PC-9 (cell line): ENCODE measurements around the gene DMRTB1. TPM values are rescaled to one million over a fixed set of nuclear protein-coding genes. Genes with fewer than 3 reads are reported as not detected.

Experiments
- BruUV-seq: library from RNA; stranded (reverse); fragments of 400-500 nt; replicated peaks from 2 replicates; lab custom pipeline; 2021; lab: Mats Ljungman, UMichigan
- CTCF ChIA-PET: fragments of 300-600 bp; sonication (Branson Sonifier 250); formaldehyde crosslinking; loops from one replicate; lab custom pipeline; 2022; ENCODE audit warnings: antibody characterized with exemption; lab: Charles Lee
- POLR2A ChIA-PET: fragments of 300-600 bp; sonication (Branson Sonifier 250); formaldehyde crosslinking; loops from one replicate; lab custom pipeline; 2022; ENCODE audit warnings: antibody characterized with exemption; ENCODE audit not compliant: unreplicated experiment; lab: Charles Lee
- DNase-seq, 2 experiments: peaks; one replicate each; pipeline versions ENCODE4 v3.0.0 to v3.0.0-alpha.2; 2015 to 2022; ENCODE audit warnings: mixed read lengths in 1 of 2
- H2AFZ ChIP-seq: fragments of 200-600 bp; sonication (generic); 2 replicates; pipeline ENCODE4 v1.8.1; 2017; ENCODE audit warnings: antibody characterized with exemption
- H3F3A ChIP-seq: fragments of 200-600 bp; sonication (generic); 2 replicates; pipeline ENCODE4 v1.8.1; 2017; ENCODE audit warnings: antibody characterized with exemption, mild to moderate bottlenecking, low read depth; ENCODE audit not compliant: insufficient read depth
- H3K27ac ChIP-seq: fragments of 200-600 bp; sonication (generic); 2 replicates; pipeline ENCODE4 v1.6.1; 2016; ENCODE audit warnings: mixed run types
- H3K27me3 ChIP-seq: fragments of 200-600 bp; sonication (generic); 2 replicates; pipeline ENCODE4 v1.6.1; 2016; ENCODE audit warnings: low read depth, mixed run types; ENCODE audit not compliant: insufficient read depth
- H3K36me3 ChIP-seq: fragments of 200-600 bp; sonication (generic); 2 replicates; pipeline ENCODE4 v1.6.1; 2016; ENCODE audit warnings: low read depth, mixed run types
- H3K4me1 ChIP-seq: fragments of 200-600 bp; sonication (generic); replicated peaks from 2 replicates; pipeline ENCODE4 v1.6.1; 2016; ENCODE audit warnings: mixed run types; ENCODE audit not compliant: insufficient read depth
- H3K4me2 ChIP-seq: fragments of 200-600 bp; sonication (generic); 2 replicates; pipeline ENCODE4 v1.6.1; 2017; ENCODE audit warnings: mixed run types
- H3K4me3 ChIP-seq: fragments of 200-600 bp; sonication (generic); 2 replicates; pipeline ENCODE4 v1.6.1; 2016; ENCODE audit warnings: mixed run types
- H3K79me2 ChIP-seq: fragments of 200-600 bp; sonication (generic); 2 replicates; pipeline ENCODE4 v1.6.1; 2017; ENCODE audit warnings: low read depth, mixed run types
- H3K9me2 ChIP-seq: fragments of 200-600 bp; sonication (generic); 2 replicates; pipeline ENCODE4 v1.8.1; 2017; ENCODE audit warnings: mild to moderate bottlenecking; ENCODE audit not compliant: insufficient read depth
- H3K9me3 ChIP-seq: fragments of 200-600 bp; sonication (generic); 2 replicates; pipeline ENCODE4 v1.8.1; 2016; ENCODE audit warnings: low read depth; ENCODE audit not compliant: insufficient read depth
- H4K20me1 ChIP-seq: fragments of 200-600 bp; sonication (generic); 2 replicates; pipeline ENCODE4 v1.8.1; 2017; ENCODE audit not compliant: insufficient read depth
- EZH2 ChIP-seq: fragments of 200-600 bp; sonication (generic); IDR thresholded peaks from 2 replicates; pipeline ENCODE4 v1.8.0; 2017; ENCODE audit warnings: antibody characterized with exemption, low read depth
- intact Hi-C: fragments of 100-400 bp; cut with micrococcal nuclease; formaldehyde crosslinking; loops from one replicate; pipeline ENCODE4 v1.10.0; 2022; ENCODE audit not compliant: unreplicated experiment
- total RNA-seq: library from RNA; stranded (reverse); gene quantifications from 2 replicates; pipeline ENCODE4 v1.2.3, GENCODE V29; 2021
- TF ChIP-seq, protein P1 (sequence below): fragments of 200-600 bp; sonication (generic); conservative IDR thresholded peaks from 2 replicates; pipeline ENCODE4 v1.6.1; 2017; ENCODE audit warnings: mixed run types, antibody characterized with exemption, mild to moderate bottlenecking, moderate library complexity

Gene DMRTB1
- total RNA-seq, 1 experiment from 2014 or later = not detected

DNA sequence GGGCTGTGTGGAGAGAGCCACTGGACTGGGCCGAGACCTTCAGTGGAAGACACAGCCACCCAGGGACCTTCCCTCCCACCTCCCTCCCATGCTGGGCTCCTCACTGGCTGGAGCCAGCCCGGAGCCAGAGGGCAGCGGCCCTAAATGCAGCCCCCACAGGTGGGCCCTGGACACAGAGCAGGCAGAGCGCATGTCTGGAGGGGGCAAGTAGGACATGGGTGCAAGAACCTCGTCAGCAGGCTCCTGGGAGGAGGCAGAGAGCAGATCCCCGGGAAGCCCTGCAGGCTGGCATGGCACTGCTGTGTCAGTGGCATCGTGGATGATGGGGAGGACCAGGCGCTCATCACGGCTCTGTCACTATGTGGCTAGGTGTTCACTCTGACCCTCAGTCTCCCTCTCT is 45.7 kb downstream of the DMRTB1 start:
- CTCF ChIA-PET = no interaction called here
- intact Hi-C loops = no loop called here
- H3K27ac ChIP-seq = no peak overlapping the region
- no peak for TF ChIP-seq EZH2
- TF ChIP-seq, protein P1, sequence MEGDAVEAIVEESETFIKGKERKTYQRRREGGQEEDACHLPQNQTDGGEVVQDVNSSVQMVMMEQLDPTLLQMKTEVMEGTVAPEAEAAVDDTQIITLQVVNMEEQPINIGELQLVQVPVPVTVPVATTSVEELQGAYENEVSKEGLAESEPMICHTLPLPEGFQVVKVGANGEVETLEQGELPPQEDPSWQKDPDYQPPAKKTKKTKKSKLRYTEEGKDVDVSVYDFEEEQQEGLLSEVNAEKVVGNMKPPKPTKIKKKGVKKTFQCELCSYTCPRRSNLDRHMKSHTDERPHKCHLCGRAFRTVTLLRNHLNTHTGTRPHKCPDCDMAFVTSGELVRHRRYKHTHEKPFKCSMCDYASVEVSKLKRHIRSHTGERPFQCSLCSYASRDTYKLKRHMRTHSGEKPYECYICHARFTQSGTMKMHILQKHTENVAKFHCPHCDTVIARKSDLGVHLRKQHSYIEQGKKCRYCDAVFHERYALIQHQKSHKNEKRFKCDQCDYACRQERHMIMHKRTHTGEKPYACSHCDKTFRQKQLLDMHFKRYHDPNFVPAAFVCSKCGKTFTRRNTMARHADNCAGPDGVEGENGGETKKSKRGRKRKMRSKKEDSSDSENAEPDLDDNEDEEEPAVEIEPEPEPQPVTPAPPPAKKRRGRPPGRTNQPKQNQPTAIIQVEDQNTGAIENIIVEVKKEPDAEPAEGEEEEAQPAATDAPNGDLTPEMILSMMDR = no peak
- DNase-seq = no peak
- H3K36me3 ChIP-seq = no peaks in the 10 kb centered on the region
- H4K20me1 ChIP-seq = no peaks in the 10 kb centered on the region
- H3K9me3 ChIP-seq = no peaks in the 10 kb centered on the region
- POLR2A ChIA-PET = no interaction called here
- H3K79me2 ChIP-seq = no peaks in the 10 kb centered on the region
- no peaks in the 10 kb centered on the region for H3F3A ChIP-seq
- H3K9me2 ChIP-seq = no peaks in the 10 kb centered on the region
- H2AFZ ChIP-seq = no peak overlapping the region
- no peak overlapping the region for H3K4me2 ChIP-seq
- no peak overlapping the region for H3K4me3 ChIP-seq
- no TSS peak for BruUV-seq
- H3K27me3 ChIP-seq = peaks cover 15% of the 10 kb centered on the region
- no peaks in the 10 kb centered on the region for H3K4me1 ChIP-seq

GRCh38 chr1:53505401-53505800 is 46.2 kb downstream of the DMRTB1 start:
- ChIA-PET CTCF (no interaction called here), POLR2A (no interaction called here)
- peaks cover 11% of the 10 kb centered on the region for H3K27me3 ChIP-seq
- no peak overlapping the region for H3K27ac ChIP-seq
- H3F3A ChIP-seq = no peaks in the 10 kb centered on the region
- BruUV-seq = no TSS peak
- no peaks in the 10 kb centered on the region for H3K9me2 ChIP-seq
- H3K4me3 ChIP-seq = no peak overlapping the region
- no peaks in the 10 kb centered on the region for H3K36me3 ChIP-seq
- TF ChIP-seq EZH2 = no peak
- TF ChIP-seq, protein P1 = no peak
- no peaks in the 10 kb centered on the region for H4K20me1 ChIP-seq
- H3K79me2 ChIP-seq = no peaks in the 10 kb centered on the region
- H3K4me1 ChIP-seq = no peaks in the 10 kb centered on the region
- intact Hi-C loops = no loop called here
- no peak overlapping the region for H2AFZ ChIP-seq
- H3K9me3 ChIP-seq = no peaks in the 10 kb centered on the region
- DNase-seq = no peak
- no peak overlapping the region for H3K4me2 ChIP-seq

DNA sequence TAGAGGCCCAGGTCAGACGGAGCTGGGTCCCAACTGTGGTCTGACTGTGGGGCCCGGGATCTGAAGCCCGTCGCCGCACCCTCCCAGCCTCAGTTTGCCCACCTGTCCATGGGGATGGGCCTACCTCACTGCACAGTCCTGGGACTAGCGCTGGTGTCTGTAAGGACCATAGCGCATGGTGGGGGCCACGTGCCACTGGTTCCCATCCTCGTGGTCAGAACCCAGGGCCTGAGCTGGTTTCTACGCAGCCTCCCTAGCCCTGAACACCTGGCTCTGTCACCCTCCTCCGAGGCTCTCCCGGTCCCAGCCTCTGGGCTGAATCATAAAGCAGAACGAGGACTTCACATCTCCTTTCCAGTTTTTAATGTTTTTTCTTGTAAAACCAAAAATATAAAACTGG is 46.7 kb downstream of the DMRTB1 start:
- TF ChIP-seq, protein P1 = no peak
- TF ChIP-seq EZH2 = no peak
- Histone ChIP-seq H2AFZ (no peak overlapping the region), H3K36me3 (no peaks in the 10 kb centered on the region), H3K27me3 (peaks cover 6% of the 10 kb centered on the region), H3K9me2 (no peaks in the 10 kb centered on the region), H3K9me3 (no peaks in the 10 kb centered on the region), H3K4me3 (no peak overlapping the region), H3K79me2 (no peaks in the 10 kb centered on the region), H3K4me2 (no peak overlapping the region), H4K20me1 (no peaks in the 10 kb centered on the region), H3K4me1 (no peaks in the 10 kb centered on the region), H3K27ac (no peak overlapping the region), H3F3A (no peaks in the 10 kb centered on the region)
- intact Hi-C loops = no loop called here
- ChIA-PET CTCF (no interaction called here), POLR2A (interaction anchor here (0.6 kb wide), 1 partner anchor 26 kb away, joined by 3 read pairs; no protein-coding TSS in a partner anchor)
- no peak for DNase-seq
- no TSS peak for BruUV-seq
